HG03060 (cell line): ENCODE results near the gene IGDCC3.
A peak's percentile ranks its signal among the peaks of the same experiment; 100 is the strongest.

Experiments used
- ATAC-seq: cut with Tn5 transposase; IDR thresholded peaks from one replicate; pipeline ENCODE4 v1.9.1; 2021; ENCODE audit warnings: low read depth, moderate number of reproducible peaks; ENCODE audit not compliant: unreplicated experiment

IGDCC3 gene

GRCh38 chr15:65377976-65378366 lies at the start of gene IGDCC3:
TSS of gene IGDCC3 (minus strand) at chr15:65378002. CDS start at chr15:65377788, 214 bp downstream.
- no peak for ATAC-seq

GRCh38 chr15:65426216-65426853 lies 48.5 kb upstream of the IGDCC3 start:
- ATAC-seq, result no peak

DNA sequence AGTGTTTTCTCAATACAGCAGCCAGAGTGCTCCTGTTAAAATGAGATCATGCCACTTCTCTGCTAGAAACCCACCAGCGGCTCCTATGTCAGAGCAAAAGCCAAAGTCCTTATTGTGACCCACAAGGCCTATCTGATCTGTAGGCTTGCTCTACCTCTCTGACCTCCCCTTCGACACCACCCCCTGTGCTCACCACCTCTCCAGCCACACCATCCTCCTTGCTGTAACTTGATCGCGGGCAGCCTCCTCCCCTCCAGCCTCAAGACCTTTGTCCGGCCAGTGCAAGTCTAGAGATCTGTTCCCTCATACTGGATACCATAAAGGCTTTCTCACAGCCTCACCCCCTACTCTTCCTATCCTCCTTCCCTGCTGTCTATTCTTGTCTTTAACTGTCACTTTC lies 46.9 kb upstream of the IGDCC3 start:
- no peak for ATAC-seq

GRCh38 chr15:65423976-65424679 lies 46.3 kb upstream of the IGDCC3 start:
- ATAC-seq, result no peak

- no peak for ATAC-seq
These were observed 45.6 kb upstream of the IGDCC3 start for GRCh38 chr15:65423150-65423975.

DNA sequence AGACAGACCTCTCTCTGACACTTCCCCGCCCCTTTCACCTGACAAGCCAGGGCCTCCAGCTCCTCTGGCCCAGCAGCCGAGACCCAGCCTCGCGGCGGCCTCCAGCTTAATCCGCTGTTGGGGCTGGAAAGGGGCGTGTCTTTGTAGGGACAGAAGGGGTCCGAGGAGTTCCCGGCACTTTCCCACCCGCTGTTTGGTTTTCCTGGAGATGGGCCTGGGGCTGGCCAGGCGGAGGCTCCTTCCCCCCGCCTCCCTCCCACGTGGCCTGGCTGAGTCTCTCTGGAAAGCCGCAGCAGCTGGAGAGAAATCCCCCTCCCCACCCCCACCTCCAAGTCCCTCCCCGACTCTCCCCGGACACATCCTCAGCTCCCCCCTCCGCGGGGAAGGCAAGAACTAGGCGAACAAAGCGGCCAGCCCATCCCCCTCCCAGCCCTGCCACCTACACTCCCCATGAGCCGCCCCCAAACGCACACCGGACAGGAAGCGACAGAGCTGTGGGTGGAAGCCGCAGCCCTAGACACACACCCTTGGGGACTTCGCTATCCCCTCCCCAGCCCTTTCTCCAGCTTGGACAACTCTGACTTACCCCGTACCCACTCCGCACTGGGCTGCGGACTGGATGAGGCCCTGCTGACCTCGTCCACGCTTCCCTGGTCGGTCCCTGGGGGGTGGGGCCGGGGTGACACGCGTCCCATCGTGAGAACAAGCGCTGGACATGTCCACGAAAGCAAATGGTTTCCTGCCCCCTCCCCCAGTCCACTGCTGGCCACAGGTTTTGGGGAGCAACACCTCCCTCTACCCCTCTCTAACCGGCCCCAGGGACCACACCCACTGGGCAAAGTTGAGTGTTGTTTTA lies 43.8 kb upstream of the IGDCC3 start:
- ATAC-seq, result no peak

GRCh38 chr15:65420975-65421359 lies 43.2 kb upstream of the IGDCC3 start:
- ATAC-seq, result no peak

GRCh38 chr15:65418596-65418995 lies 40.8 kb upstream of the IGDCC3 start:
- no peak for ATAC-seq

- no peak for ATAC-seq
These were observed 39.1 kb upstream of the IGDCC3 start for GRCh38 chr15:65416845-65417416.

DNA sequence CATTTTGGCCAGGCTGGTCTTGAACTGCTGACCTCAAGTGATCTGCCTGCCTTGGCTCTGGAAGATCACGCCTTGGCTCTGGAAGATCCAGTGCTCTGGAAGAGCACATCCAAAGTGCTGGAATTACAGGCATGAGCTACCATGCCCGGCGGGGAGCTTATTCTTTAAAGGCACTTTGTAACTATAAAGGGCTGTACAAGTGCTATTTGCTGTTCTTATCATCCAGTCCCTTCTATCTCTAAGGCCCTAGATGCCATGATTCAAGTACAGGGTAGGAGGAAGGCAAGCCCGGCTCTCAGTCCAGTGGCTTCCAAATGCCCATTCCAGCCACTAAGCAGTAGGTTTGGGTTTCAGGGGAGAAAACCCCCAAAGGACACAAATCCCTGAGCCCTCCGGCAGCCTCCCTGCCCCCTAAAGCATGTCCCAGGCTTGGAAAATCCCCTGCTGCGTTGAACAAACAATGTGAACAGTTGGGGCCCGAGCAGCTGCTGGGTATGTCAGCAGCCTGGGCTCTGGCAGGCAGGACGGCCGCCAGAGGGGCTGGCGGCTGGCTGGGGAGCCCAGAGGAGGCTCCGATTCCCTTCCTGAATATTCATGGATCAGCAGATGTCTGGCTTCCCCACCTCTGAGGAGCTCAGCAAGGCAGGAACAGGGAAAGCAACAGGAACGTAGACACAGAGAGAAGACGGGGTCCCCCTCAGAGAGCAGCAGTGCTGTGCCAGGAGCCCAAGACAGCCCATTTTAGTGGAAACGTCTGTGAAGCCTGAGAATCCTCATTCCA lies 37.2 kb upstream of the IGDCC3 start:
- ATAC-seq, result no peak

GRCh38 chr15:65413760-65414144 lies 36.0 kb upstream of the IGDCC3 start:
- ATAC-seq, result no peak

DNA sequence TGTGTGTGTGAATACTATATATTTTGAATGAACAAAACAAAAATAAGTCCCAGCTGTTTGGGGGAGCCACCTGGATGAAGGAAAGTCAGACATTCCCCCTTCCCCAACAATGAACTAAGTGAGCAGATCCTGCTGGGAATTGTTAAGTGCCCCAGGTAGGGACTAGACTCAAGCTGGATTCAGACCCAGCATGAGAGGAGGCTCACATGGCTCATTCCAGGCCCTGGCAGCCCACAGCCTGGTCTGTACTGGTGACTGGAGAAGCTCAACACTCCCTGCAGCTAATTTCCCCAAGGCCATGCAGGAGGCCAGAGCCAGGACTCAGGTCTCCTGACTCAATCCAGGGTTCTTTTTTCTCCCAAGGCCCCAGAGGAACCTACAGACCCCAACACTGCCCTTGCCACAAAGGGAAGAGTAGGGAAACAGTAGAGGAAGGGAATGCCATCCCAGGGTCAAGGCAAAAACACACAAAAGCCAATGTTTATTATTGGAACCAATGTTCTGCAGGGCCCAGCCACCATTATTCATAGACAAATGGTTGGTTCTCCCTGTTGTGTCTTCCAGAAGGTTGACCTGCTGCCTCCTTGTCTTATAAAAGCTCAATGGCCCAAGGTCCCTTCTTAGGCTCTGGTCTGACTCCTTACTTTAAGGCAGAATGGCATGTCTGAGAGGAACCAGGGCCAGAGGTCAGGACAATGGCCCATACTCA lies 35.4 kb upstream of the IGDCC3 start:
- ATAC-seq, result no peak

DNA sequence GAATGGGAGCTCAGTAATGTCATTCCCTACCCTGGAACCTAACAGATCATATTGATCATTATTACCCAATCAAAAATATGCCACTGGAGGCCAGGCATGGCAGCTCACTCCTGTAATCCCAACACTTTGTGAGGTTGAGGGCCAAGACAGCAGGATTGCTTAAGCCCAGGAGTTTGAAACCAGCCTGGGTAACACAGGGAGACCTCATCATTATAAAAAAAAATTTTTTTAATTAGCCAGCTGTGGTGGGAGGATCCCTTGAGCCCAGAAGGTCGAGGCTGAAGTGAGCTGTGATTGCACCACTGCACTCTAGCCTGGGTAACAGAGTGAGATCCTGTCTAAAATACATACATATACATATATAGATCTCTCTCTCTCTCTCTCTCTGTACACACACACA lies 34.8 kb upstream of the IGDCC3 start:
- ATAC-seq, result no peak

- no peak for ATAC-seq
These were observed 33.8 kb upstream of the IGDCC3 start for GRCh38 chr15:65411465-65412071.

GRCh38 chr15:65410972-65411371 lies 33.2 kb upstream of the IGDCC3 start:
- ATAC-seq, result no peak

GRCh38 chr15:65410036-65410435 lies 32.2 kb upstream of the IGDCC3 start:
- ATAC-seq, result no peak

- peak; percentile 46 for ATAC-seq
These were observed 31.3 kb upstream of the IGDCC3 start for GRCh38 chr15:65409036-65409631.
